Measurements from ENCODE around the gene CYGB.

CYGB gene

GRCh38 chr17:76549539-76549938 is 12.0 kb upstream of the CYGB start:
- no peaks in the 10 kb centered on the region for H3K9me3 ChIP-seq (ENCODE audit: insufficient read depth, low read length, severe bottlenecking)
- DNase-seq: no peak
- no peak for ATAC-seq (ENCODE audit: insufficient read depth, low read depth)
- H3K27me3 ChIP-seq (ENCODE audit: insufficient read depth, low read length, poor library complexity): no peaks in the 10 kb centered on the region
- H3K9ac ChIP-seq (ENCODE audit: low read depth, low read length): no peak overlapping the region
- H3K4me3 ChIP-seq (ENCODE audit: low read depth in 1 of 2, low read length in 2 of 2): no peak overlapping the region
- H3K79me2 ChIP-seq (ENCODE audit: insufficient read depth, low read length): no peaks in the 10 kb centered on the region
- H3K36me3 ChIP-seq (ENCODE audit: insufficient read depth, low read length): no peaks in the 10 kb centered on the region
- H3K4me2 ChIP-seq (ENCODE audit: insufficient read depth, low read length): no peak overlapping the region
- no peak overlapping the region for H3K27ac ChIP-seq (ENCODE audit: low read length)
- no peaks in the 10 kb centered on the region; the same call in 1 of the 2 replicates for H4K20me1 ChIP-seq (ENCODE audit: insufficient read depth, low read length)
- peaks cover 11% of the 10 kb centered on the region for H3K4me1 ChIP-seq (ENCODE audit: insufficient read depth, low read length)
- no peak overlapping the region for H2AFZ ChIP-seq (ENCODE audit: low read depth, low read length)
- TF ChIP-seq EZH2 (IDR thresholded peaks at IDR 0.05; ENCODE audit: borderline replicate concordance, low read depth, low read length, severe bottlenecking): no peak

- Histone ChIP-seq H3K27me3 (ENCODE audit: insufficient read depth, low read length, poor library complexity) (no peaks in the 10 kb centered on the region), H3K4me2 (ENCODE audit: insufficient read depth, low read length) (no peak overlapping the region), H3K4me3 (ENCODE audit: low read depth in 1 of 2, low read length in 2 of 2) (no peak overlapping the region), H3K9me3 (ENCODE audit: insufficient read depth, low read length, severe bottlenecking) (no peaks in the 10 kb centered on the region), H3K9ac (ENCODE audit: low read depth, low read length) (no peak overlapping the region), H3K79me2 (ENCODE audit: insufficient read depth, low read length) (no peaks in the 10 kb centered on the region), H3K4me1 (ENCODE audit: insufficient read depth, low read length) (peaks cover 11% of the 10 kb centered on the region), H2AFZ (ENCODE audit: low read depth, low read length) (no peak overlapping the region), H4K20me1 (ENCODE audit: insufficient read depth, low read length) (no peaks in the 10 kb centered on the region; the same call in 1 of the 2 replicates), H3K36me3 (ENCODE audit: insufficient read depth, low read length) (no peaks in the 10 kb centered on the region), H3K27ac (ENCODE audit: low read length) (no peak overlapping the region)
- DNase-seq (no peak), ATAC-seq (ENCODE audit: insufficient read depth, low read depth) (no peak)
- no peak for TF ChIP-seq CTCF (IDR thresholded peaks at IDR 0.05; ENCODE audit: borderline replicate concordance, extremely low read depth, low read length, poor library complexity, severe bottlenecking)
- TF ChIP-seq EZH2 (IDR thresholded peaks at IDR 0.05; ENCODE audit: borderline replicate concordance, low read depth, low read length, severe bottlenecking): no peak
These were observed 11.7 kb upstream of the CYGB start for GRCh38 chr17:76549215-76549518.

- H3K27ac ChIP-seq (ENCODE audit: low read length): no peak overlapping the region
- ATAC-seq (ENCODE audit: insufficient read depth, low read depth) (no peak), DNase-seq (no peak)
- H3K4me1 ChIP-seq (ENCODE audit: insufficient read depth, low read length): peaks cover 11% of the 10 kb centered on the region
- H3K36me3 ChIP-seq (ENCODE audit: insufficient read depth, low read length): no peaks in the 10 kb centered on the region
- H2AFZ ChIP-seq (ENCODE audit: low read depth, low read length): no peak overlapping the region
- TF ChIP-seq EZH2 (IDR thresholded peaks at IDR 0.05; ENCODE audit: borderline replicate concordance, low read depth, low read length, severe bottlenecking) (no peak), CTCF (IDR thresholded peaks at IDR 0.05; ENCODE audit: borderline replicate concordance, extremely low read depth, low read length, poor library complexity, severe bottlenecking) (no peak)
- H3K4me2 ChIP-seq (ENCODE audit: insufficient read depth, low read length): no peak overlapping the region
- H4K20me1 ChIP-seq (ENCODE audit: insufficient read depth, low read length): no peaks in the 10 kb centered on the region
- H3K9ac ChIP-seq (ENCODE audit: low read depth, low read length): no peak overlapping the region
- H3K27me3 ChIP-seq (ENCODE audit: insufficient read depth, low read length, poor library complexity): no peaks in the 10 kb centered on the region
- no peaks in the 10 kb centered on the region for H3K9me3 ChIP-seq (ENCODE audit: insufficient read depth, low read length, severe bottlenecking)
- H3K4me3 ChIP-seq (ENCODE audit: low read depth in 1 of 2, low read length in 2 of 2): no peak overlapping the region
- H3K79me2 ChIP-seq (ENCODE audit: insufficient read depth, low read length): no peaks in the 10 kb centered on the region
These were observed 11.1 kb upstream of the CYGB start for GRCh38 chr17:76548378-76549214.

- H3K79me2 ChIP-seq (ENCODE audit: insufficient read depth, low read length): no peaks in the 10 kb centered on the region
- H3K27me3 ChIP-seq (ENCODE audit: insufficient read depth, low read length, poor library complexity): no peaks in the 10 kb centered on the region
- no peak overlapping the region for H2AFZ ChIP-seq (ENCODE audit: low read depth, low read length)
- no peaks in the 10 kb centered on the region for H4K20me1 ChIP-seq (ENCODE audit: insufficient read depth, low read length)
- ATAC-seq (ENCODE audit: insufficient read depth, low read depth) (no peak), DNase-seq (no peak)
- no peak overlapping the region for H3K9ac ChIP-seq (ENCODE audit: low read depth, low read length)
- no peaks in the 10 kb centered on the region for H3K9me3 ChIP-seq (ENCODE audit: insufficient read depth, low read length, severe bottlenecking)
- no peak overlapping the region for H3K4me2 ChIP-seq (ENCODE audit: insufficient read depth, low read length)
- peaks cover 11% of the 10 kb centered on the region for H3K4me1 ChIP-seq (ENCODE audit: insufficient read depth, low read length)
- no peak overlapping the region for H3K27ac ChIP-seq (ENCODE audit: low read length)
- no peak overlapping the region for H3K4me3 ChIP-seq (ENCODE audit: low read depth in 1 of 2, low read length in 2 of 2)
- TF ChIP-seq EZH2 (IDR thresholded peaks at IDR 0.05; ENCODE audit: borderline replicate concordance, low read depth, low read length, severe bottlenecking) (no peak), CTCF (IDR thresholded peaks at IDR 0.05; ENCODE audit: borderline replicate concordance, extremely low read depth, low read length, poor library complexity, severe bottlenecking) (no peak)
- H3K36me3 ChIP-seq (ENCODE audit: insufficient read depth, low read length): no peaks in the 10 kb centered on the region
These were observed 10.2 kb upstream of the CYGB start for GRCh38 chr17:76547642-76548202.

All from DND-41 (cell line).